HepG2 (cell line): ENCODE measurements around the gene LMF2. TPM values are rescaled to one million over a fixed set of nuclear protein-coding genes. Genes with fewer than 3 reads are reported as not detected.

Experiments used
- BORCS8-MEF2B ChIP-seq: sonication (generic); formaldehyde crosslinking; IDR thresholded peaks from 2 replicates; pipeline ENCODE4 v1.8.0; 2022; ENCODE audit warnings: mild to moderate bottlenecking, missing genetic modification reagents
- CBX1 ChIP-seq: IDR thresholded peaks from one replicate; pipeline ENCODE4 v1.6.1; 2016; ENCODE audit warnings: antibody characterized with exemption, low read depth
- CHD4 ChIP-seq: fragments of 200-600 bp; sonication (generic); IDR thresholded peaks from 2 replicates; pipeline ENCODE4 v1.7.0; 2017; ENCODE audit warnings: mild to moderate bottlenecking, low read length, borderline replicate concordance
- HOXA5 ChIP-seq: sonication (generic); formaldehyde crosslinking; IDR thresholded peaks from 2 replicates; pipeline ENCODE4 v1.4.0; 2020; ENCODE audit warnings: missing genetic modification reagents
- KDM5B ChIP-seq: sonication (generic); formaldehyde crosslinking; IDR thresholded peaks from 2 replicates; pipeline ENCODE4 v1.4.0; 2020; ENCODE audit warnings: missing genetic modification reagents, mild to moderate bottlenecking, borderline replicate concordance
- PAXIP1 ChIP-seq: sonication (generic); formaldehyde crosslinking; conservative IDR thresholded peaks from 2 replicates; pipeline ENCODE4 v1.4.0; 2020; ENCODE audit warnings: mild to moderate bottlenecking, missing genetic modification reagents, moderate library complexity
- POLR2AphosphoS5 ChIP-seq: IDR thresholded peaks from 2 replicates; pipeline ENCODE4 v1.6.1; 2012; ENCODE audit warnings: low read depth, low read length
- RARG ChIP-seq: sonication (generic); formaldehyde crosslinking; IDR thresholded peaks from 2 replicates; pipeline ENCODE4 v1.4.0; 2020; ENCODE audit warnings: low read depth, mild to moderate bottlenecking, missing genetic modification reagents
- SUZ12 ChIP-seq: fragments of 150-350 bp; IDR thresholded peaks from 2 replicates; pipeline ENCODE4 v1.6.1; 2014; ENCODE audit warnings: low read depth, low read length
- THAP9 ChIP-seq: sonication (generic); formaldehyde crosslinking; IDR thresholded peaks from 2 replicates; pipeline ENCODE4; 2020; ENCODE audit warnings: missing genetic modification reagents, mild to moderate bottlenecking, borderline replicate concordance
- ZNF672 ChIP-seq: sonication (generic); formaldehyde crosslinking; IDR thresholded peaks from 2 replicates; pipeline ENCODE4 v1.8.1; 2022; ENCODE audit warnings: missing genetic modification reagents
- ZNF704 ChIP-seq: sonication (generic); formaldehyde crosslinking; IDR thresholded peaks from 2 replicates; pipeline ENCODE4 v1.8.1; 2023; ENCODE audit warnings: mild to moderate bottlenecking, inconsistent platforms, moderate library complexity, missing genetic modification reagents, borderline replicate concordance
- polyA plus RNA-seq, 8 experiments: library from polyadenylated mRNA; depleted of rRNA in 3 of 8; stranded (reverse) in 7 of 8; unstranded in 1 of 8; fragments of >200 nt; fragmentation: Illumina TruSeq in 4 of 8; extraction: Trizol in 4 of 8; gene quantifications; 2 replicates each; pipeline versions ENCODE4 v1.2.1 to v1.2.3, GENCODE V29; 2011 to 2016; ENCODE audit warnings: low read depth in 4 of 8, missing spikeins in 1 of 8, mixed read lengths in 1 of 8; ENCODE audit not compliant: insufficient read depth in 1 of 8
- total RNA-seq, 5 experiments: library from RNA; depleted of rRNA; stranded (reverse); fragments of >200 nt; fragmentation: Illumina TruSeq; extraction: Trizol; gene quantifications; 2 replicates each; pipeline ENCODE4 v1.2.3, GENCODE V29; 2016; ENCODE audit warnings: low read depth in 1 of 5
- TF ChIP-seq, protein P1 (sequence below): sonication (generic); formaldehyde crosslinking; IDR thresholded peaks from 2 replicates; pipeline ENCODE4 v1.4.0; 2020; ENCODE audit warnings: mild to moderate bottlenecking, missing genetic modification reagents
- TF ChIP-seq, protein P2 (sequence below): conservative IDR thresholded peaks from 2 replicates; pipeline ENCODE4 v1.6.1; 2018; ENCODE audit warnings: missing genetic modification reagents
- TF ChIP-seq, protein P3 (sequence below): sonication (generic); formaldehyde crosslinking; IDR thresholded peaks from 2 replicates; pipeline ENCODE4 v1.4.0; 2020; ENCODE audit warnings: missing genetic modification reagents

LMF2 gene
- total and polyA plus RNA-seq, 2 of the 13 experiments (the other 11 are each of a cell fraction or from before 2014, with no cell fraction given), result 23.3 to 30.6 TPM

- TF ChIP-seq THAP9 (CRISPR knock-in tag) (peak; percentile 56; the same call in 1 of the 2 replicates), BORCS8-MEF2B (CRISPR knock-in tag) (0 out of 2 replicates have a peak, but pooled peaks have one; percentile 6), RARG (CRISPR knock-in tag) (no peak), SUZ12 (no peak), ZNF672 (CRISPR knock-in tag) (no peak), CHD4 (no peak), POLR2AphosphoS5 (peak; percentile 40), ZNF704 (CRISPR knock-in tag) (no peak), KDM5B (CRISPR knock-in tag) (no peak; the same call in none of the 2 replicates), CBX1 (no peak), PAXIP1 (CRISPR knock-in tag) (no peak), HOXA5 (CRISPR knock-in tag) (0 out of 2 replicates have a peak, but pooled peaks have one; percentile 20)
- TF ChIP-seq, protein P1, sequence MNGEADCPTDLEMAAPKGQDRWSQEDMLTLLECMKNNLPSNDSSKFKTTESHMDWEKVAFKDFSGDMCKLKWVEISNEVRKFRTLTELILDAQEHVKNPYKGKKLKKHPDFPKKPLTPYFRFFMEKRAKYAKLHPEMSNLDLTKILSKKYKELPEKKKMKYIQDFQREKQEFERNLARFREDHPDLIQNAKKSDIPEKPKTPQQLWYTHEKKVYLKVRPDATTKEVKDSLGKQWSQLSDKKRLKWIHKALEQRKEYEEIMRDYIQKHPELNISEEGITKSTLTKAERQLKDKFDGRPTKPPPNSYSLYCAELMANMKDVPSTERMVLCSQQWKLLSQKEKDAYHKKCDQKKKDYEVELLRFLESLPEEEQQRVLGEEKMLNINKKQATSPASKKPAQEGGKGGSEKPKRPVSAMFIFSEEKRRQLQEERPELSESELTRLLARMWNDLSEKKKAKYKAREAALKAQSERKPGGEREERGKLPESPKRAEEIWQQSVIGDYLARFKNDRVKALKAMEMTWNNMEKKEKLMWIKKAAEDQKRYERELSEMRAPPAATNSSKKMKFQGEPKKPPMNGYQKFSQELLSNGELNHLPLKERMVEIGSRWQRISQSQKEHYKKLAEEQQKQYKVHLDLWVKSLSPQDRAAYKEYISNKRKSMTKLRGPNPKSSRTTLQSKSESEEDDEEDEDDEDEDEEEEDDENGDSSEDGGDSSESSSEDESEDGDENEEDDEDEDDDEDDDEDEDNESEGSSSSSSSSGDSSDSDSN (CRISPR knock-in tag), result peak; percentile 84; the same call in 1 of the 2 replicates
- TF ChIP-seq, protein P2, sequence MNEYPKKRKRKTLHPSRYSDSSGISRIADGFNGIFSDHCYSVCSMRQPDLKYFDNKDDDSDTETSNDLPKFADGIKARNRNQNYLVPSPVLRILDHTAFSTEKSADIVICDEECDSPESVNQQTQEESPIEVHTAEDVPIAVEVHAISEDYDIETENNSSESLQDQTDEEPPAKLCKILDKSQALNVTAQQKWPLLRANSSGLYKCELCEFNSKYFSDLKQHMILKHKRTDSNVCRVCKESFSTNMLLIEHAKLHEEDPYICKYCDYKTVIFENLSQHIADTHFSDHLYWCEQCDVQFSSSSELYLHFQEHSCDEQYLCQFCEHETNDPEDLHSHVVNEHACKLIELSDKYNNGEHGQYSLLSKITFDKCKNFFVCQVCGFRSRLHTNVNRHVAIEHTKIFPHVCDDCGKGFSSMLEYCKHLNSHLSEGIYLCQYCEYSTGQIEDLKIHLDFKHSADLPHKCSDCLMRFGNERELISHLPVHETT (CRISPR knock-in tag), result peak; percentile 60; the same call in 1 of the 2 replicates
- TF ChIP-seq, protein P3, sequence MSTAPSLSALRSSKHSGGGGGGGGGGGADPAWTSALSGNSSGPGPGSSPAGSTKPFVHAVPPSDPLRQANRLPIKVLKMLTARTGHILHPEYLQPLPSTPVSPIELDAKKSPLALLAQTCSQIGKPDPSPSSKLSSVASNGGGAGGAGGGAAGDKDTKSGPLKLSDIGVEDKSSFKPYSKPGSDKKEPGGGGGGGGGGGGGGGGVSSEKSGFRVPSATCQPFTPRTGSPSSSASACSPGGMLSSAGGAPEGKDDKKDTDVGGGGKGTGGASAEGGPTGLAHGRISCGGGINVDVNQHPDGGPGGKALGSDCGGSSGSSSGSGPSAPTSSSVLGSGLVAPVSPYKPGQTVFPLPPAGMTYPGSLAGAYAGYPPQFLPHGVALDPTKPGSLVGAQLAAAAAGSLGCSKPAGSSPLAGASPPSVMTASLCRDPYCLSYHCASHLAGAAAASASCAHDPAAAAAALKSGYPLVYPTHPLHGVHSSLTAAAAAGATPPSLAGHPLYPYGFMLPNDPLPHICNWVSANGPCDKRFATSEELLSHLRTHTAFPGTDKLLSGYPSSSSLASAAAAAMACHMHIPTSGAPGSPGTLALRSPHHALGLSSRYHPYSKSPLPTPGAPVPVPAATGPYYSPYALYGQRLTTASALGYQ (CRISPR knock-in tag), result no peak
These were observed 22.5 kb upstream of the LMF2 start, which contains the start of gene TYMP (continued) for GRCh38 chr22:50529897-50530579.
